ENCODE results near the gene DIAPH2. TPM values are rescaled to one million over a fixed set of nuclear protein-coding genes. Genes with fewer than 3 reads are reported as not detected.
A peak's percentile ranks its signal among the peaks of the same experiment; 100 is the strongest.

The DIAPH2 gene
- total RNA-seq, 2 donors from 2014 or later: 29.6 to 31.5 TPM

DNA sequence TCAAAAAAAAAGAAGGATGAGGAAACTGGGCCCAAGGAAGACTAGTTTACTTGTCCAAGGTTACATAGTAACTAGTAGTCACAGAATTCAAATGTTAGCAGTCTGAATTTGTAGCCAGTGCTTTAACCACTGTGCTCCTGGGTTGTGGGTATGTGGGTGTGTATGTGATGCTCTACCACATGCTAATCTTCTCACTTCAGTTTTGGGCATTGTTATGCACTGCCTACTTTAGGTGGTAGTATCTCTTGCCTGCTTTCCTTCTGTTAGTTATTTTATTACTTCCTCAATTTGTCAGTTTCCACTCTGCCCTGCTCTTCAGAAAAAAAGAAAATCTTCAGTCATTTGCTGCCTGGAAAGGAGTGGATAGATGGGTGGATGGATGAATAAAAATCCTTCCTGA, 418.3 kb downstream of the DIAPH2 start:
- intact Hi-C loops (cut with DNase I, micrococcal nuclease): no loop called here
- no peak for DNase-seq
- ATAC-seq: peak; percentile 22

- intact Hi-C loops (cut with DNase I, micrococcal nuclease): no loop called here
- no peak for DNase-seq
- ATAC-seq: no peak
Measured at GRCh38 chrX:97109730-97110129, 425.1 kb downstream of the DIAPH2 start.

GRCh38 chrX:97117572-97117971, 432.9 kb downstream of the DIAPH2 start:
- DNase-seq (no peak), ATAC-seq (no peak)
- intact Hi-C loops (cut with DNase I, micrococcal nuclease): no loop called here

DNA sequence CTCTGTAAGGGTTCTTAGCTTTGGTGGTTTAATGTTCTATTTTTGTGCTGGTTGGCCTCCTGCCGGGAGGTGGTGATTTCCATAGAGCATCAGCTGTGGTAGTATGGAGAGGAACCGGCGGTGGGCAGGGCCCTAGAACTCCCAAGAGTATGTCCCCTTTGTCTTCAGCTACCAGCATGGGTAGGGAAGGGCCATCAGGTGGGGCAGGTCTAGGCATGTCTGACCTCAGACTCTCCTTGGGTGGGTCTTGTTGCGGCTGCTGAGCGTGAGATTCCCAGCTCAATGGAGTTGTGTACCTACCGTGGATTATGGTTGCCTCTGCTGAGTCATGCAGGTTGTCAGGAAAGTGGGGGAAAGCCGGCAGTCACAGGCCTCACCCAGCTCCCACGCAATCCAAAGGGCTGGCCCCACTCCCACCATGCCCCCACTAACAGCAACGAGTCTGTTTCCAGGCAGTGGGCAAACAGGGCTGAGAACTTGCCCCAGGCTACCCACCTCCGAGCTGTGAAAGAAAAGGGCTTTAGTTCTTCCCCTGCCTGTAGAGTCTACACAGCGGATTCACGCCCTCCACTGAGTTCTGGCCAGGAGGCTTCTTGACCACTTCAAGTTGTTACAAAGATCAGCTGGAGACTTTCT, 434.9 kb downstream of the DIAPH2 start:
- intact Hi-C loops (cut with DNase I, micrococcal nuclease): no loop called here
- DNase-seq (no peak), ATAC-seq (no peak)

GRCh38 chrX:97123001-97123400, 438.4 kb downstream of the DIAPH2 start:
- intact Hi-C loops (cut with DNase I, micrococcal nuclease): no loop called here
- DNase-seq (no peak), ATAC-seq (no peak)

DNA sequence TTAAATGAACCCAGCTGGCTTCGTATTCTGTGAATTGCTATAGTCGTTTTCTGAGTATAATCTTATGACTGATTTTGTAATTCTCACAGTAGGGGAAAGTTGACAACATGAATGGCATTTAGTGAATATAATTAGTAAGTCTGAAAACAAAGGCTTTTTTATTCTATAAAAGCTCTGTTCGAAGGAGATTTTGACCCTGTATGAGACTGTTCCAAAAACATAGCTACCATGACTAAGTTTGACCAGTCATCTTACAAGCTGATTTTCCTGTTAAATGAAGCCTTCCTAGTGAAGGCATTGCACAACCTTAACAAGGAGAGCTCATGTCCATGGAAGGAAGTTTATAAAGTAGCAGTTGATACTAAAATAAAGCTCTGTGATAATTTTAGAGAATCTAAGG, 441.4 kb downstream of the DIAPH2 start:
- ATAC-seq (no peak), DNase-seq (no peak)
- intact Hi-C loops (cut with DNase I, micrococcal nuclease): no loop called here

DNA sequence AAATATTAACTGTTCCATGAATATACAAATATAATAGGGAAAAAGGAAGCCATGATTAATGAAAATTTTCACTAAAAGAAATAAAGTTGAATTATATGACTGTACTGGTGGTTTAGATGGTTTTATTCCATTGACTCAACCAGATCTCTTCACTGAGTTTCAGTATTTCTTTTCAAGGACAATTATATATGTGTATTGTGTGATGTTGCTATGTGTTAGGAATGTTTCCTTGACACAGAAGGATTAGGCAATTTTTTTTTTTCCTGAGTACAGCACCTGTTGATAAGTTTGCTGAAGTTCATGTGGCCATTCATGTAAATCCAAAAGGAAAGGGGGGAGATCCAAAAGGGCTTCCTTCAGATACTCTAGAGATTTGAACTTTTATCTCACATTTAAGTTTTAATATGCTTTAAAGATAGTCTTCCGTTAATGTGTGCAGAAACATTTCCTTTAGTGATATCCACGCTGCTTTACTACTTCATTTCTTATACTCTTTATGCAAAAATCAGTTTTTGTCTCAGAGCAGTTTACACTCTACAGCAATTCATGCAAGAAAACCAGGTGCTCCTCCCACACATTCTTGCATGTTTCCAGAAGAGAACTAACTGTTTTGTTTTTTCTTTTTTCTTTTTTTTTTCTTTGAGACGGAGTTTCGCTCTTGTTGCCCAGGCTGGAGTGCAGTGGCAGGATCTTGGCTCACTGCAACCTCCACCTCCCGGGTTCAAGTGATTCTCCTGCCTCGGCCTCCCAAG, 448.2 kb downstream of the DIAPH2 start:
- intact Hi-C loops (cut with DNase I, micrococcal nuclease): no loop called here
- DNase-seq (no peak), ATAC-seq (no peak)

DNA sequence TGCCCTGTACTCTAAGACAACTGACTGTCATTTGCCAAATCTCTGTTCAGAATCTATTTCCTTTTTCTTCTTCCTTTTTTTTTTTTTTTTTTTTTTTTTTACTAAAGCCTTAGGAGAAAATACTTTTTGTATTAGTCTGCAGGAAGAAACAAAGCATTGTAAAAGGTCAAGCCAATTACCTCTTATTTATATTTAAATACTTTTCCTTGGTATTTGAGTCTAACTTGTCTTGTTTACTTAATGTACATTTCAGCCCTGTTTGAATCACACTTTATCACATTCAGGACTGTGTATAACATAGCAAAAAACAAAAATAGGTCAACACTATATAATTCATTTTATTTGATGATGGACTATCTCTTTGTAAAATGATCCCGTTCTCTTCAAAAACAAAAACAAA, 461.3 kb downstream of the DIAPH2 start:
- intact Hi-C loops (cut with DNase I, micrococcal nuclease): no loop called here
- DNase-seq (no peak), ATAC-seq (no peak)

GRCh38 chrX:97155816-97156215, 471.2 kb downstream of the DIAPH2 start:
- ATAC-seq: no peak
- DNase-seq: no peak
- intact Hi-C loops (cut with DNase I, micrococcal nuclease): no loop called here

DNA sequence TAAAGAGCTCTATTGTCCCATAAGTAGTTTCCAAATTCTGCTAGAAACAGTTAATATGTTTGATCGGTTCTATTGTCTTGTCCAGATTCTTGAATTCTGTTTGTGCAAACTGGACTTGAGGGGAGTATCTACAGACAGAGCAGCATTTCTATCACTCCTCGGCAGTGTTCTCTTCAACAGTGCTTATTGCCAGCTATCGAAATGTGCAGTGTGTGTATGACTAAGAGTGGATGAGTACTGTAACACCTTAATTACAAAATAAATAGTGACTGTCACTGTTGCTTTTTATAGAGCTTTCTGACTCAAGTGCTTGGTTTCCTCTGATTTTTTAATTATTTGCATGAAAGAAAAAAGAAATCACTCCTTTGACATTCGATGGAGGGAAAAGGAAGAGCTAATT, 473.6 kb downstream of the DIAPH2 start:
- no peak for ATAC-seq
- DNase-seq: no peak

GRCh38 chrX:97159916-97160800, 475.5 kb downstream of the DIAPH2 start:
- DNase-seq (peak in 1 of 2 donors; percentile 48), ATAC-seq (peak; percentile 90)
- intact Hi-C loops (cut with DNase I, micrococcal nuclease): no loop called here

More for the DNA sequence above, 473.6 kb downstream of the DIAPH2 start:
- intact Hi-C loops (cut with DNase I, micrococcal nuclease): no loop called here

- ATAC-seq: no peak
- intact Hi-C loops (cut with DNase I, micrococcal nuclease): no loop called here
Measured at GRCh38 chrX:97167333-97167732, 482.7 kb downstream of the DIAPH2 start.

GRCh38 chrX:97168646-97169045, 484.0 kb downstream of the DIAPH2 start:
- no peak for ATAC-seq
- intact Hi-C loops (cut with DNase I, micrococcal nuclease): no loop called here
- DNase-seq: no peak

More at GRCh38 chrX:97167333-97167732, 482.7 kb downstream of the DIAPH2 start:
- DNase-seq: no peak

GRCh38 chrX:97175147-97175546, 490.5 kb downstream of the DIAPH2 start:
- ATAC-seq (no peak), DNase-seq (no peak)
- intact Hi-C loops (cut with DNase I, micrococcal nuclease): no loop called here

DNA sequence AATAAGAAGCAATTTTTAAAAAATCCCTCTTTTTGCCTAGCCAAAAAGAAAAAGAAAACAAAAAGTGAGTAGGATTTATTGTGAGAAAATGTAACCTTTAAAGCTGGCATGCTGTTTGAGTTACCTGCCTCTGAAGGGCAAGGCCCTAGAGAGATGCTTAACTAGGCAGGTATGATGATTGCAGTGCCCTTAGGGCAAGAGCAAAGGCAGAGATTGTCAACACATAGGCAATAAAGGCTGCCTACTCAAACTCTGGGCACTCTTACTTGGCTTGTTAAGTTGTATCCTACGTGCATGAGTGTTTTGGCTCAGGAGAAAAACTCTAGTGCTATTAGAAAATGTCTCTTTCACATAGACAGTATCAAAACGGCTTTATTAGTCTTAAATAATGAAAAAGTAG, 505.0 kb downstream of the DIAPH2 start:
- peak; percentile 95 for ATAC-seq
- no peak for DNase-seq
- intact Hi-C loops (cut with DNase I, micrococcal nuclease): no loop called here

DNA sequence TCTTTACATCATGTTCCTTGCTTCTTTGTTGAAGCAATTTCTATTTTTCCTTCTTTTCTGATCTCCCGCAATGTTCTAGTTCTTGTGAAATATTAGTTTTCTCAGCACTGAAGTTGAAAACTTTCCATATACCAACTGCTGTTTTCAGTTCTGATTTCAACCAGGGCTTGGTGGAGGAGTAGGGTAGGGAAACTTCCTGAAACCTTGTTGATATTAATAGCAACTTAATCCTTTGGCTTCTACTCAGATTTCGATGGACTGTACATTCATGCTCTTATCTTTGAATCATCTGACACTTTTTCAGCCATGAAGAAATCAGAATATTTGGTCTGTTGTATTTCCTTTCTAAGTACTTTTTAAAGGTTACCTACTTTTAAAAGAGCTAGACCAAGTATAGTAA, 514.9 kb downstream of the DIAPH2 start:
- intact Hi-C loops (cut with DNase I, micrococcal nuclease): no loop called here
- DNase-seq: no peak
- ATAC-seq: no peak

- DNase-seq (no peak), ATAC-seq (no peak)
- intact Hi-C loops (cut with DNase I, micrococcal nuclease): no loop called here
Measured at GRCh38 chrX:97200454-97200853, 515.8 kb downstream of the DIAPH2 start.

GRCh38 chrX:97210501-97210900, 525.9 kb downstream of the DIAPH2 start:
- intact Hi-C loops (cut with DNase I, micrococcal nuclease): no loop called here
- no peak for ATAC-seq
- DNase-seq: no peak

DNA sequence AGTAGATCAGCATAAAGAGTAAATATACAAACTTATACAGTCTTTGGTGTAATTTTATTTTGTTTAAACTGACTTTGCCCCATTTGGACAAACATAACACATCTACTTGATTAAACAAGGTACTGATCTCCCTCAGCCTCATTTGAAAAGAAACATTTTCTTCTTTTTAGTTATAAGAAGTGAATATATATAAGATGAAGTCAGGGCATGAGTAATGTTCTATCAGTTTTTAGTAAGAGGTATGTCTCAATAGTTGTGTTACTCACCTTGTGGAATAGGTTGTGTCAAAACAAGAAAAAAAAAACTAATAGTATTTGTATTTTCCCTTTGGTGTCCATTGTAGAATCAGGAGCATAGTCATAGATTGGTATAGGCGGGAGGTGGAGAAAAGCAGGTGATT, 526.4 kb downstream of the DIAPH2 start:
- DNase-seq (no peak), ATAC-seq (no peak)
- intact Hi-C loops (cut with DNase I, micrococcal nuclease): no loop called here

DNA sequence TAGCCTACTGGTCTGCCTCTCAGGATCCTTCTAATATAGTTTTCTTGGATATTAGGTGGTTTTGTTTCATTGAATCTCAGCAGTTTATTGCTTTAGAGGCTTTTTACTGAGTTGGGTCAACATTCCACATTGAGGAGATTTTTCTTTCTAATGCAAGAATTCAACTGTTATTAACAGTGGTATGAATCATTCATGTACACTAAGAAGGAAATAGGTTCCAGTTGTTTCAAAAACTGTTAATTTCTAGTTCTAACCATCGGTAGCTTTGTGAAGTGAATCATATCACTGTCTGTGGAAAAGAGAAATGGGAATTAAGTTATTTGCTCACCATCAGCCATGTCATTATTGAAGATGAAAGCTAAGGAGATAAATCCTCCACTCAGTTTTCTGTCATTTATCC, 530.5 kb downstream of the DIAPH2 start:
- ATAC-seq (no peak), DNase-seq (no peak)
- intact Hi-C loops (cut with DNase I, micrococcal nuclease): no loop called here

All from left colon (tissue), 2 donors.